ENCODE results near the gene MX1. TPM values are rescaled to one million over a fixed set of nuclear protein-coding genes. Genes with fewer than 3 reads are reported as not detected.

Gene MX1
- total RNA-seq, 1 donor from 2014 or later: 35.1 TPM

DNA sequence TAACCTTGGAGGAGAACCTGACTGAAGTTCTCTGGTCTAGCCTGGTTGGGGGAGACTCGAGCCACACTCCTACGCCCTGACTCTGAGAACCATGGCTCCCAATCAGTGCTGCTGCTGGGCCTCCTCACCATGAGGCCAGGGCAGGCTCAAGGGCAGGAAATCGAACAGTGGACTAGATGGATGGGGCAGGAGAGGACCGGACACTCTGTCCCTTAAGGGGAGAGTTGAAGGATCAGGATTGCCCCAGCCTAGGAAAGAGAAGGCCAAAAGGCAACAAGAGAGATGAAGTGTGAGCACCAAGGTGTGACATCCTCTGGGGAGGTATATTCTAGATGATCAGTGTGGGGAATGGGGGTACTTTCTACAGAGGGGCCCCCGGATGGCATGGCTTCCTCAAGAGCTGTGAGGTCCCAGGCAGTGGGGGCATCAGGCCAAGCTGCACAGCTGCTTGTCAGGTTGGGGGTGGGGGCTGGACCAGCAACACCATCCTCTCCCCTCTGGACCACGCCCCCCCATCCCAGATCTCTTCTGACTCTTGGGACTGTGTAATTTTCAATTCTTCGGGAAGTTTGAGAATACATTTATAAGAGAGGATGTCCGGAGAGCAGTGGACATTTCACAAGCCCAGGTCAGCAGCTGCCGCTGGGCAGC is 34.0 kb downstream of the MX1 start:
- DNase-seq (ENCODE audit: low spot score): no peak

DNA sequence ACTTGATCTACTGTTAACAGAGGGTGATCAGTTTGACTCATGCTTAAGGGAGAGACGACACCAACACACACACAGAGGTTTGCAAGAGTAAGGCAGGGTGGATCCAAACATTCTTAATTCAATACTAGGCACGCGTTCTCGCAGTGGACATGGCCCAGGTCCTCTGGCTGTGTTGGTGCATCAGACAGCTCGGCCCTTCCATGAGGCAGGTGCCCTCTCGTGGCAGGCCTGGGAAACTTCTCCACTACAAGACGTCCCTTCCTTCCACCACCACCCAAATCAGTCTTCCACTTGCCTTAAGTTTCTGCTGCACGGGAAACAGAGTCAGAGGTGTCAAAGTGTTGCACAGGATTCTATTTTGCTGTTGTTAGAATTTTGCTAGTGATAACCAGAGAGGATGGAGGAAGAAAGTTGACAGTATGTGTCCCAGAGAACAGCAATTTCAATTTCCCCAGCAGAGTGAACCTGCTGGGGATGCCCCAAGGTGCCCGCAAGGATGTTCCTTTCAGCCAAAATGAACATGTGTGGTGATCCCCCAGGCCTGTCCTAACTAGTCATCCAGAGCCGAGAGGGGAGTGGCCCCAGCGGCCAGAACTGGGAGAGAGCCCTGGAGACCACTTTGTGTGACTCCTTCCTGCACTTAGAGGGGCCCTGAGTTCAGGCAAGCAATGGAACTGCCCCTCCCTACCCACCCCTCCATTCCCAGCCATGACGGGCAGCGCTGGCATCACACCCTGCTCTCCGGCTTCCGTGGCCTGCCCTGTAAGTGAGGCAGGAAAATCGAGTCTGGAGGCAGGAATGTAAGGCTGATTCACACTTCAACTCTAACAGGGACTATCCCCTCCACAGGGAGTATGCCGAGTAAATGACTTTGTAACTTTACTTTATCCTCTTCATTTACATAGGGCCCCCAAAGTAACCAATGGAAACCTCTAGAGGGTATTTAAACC is 34.8 kb downstream of the MX1 start:
- peak; percentile 71 for DNase-seq (ENCODE audit: low spot score)

- DNase-seq (ENCODE audit: low spot score): no peak
These were observed 39.2 kb downstream of the MX1 start for GRCh38 chr21:41465176-41465781.

- DNase-seq (ENCODE audit: low spot score): no peak
These were observed 40.2 kb downstream of the MX1 start for GRCh38 chr21:41466024-41466820.

- DNase-seq (ENCODE audit: low spot score): no peak
These were observed 44.0 kb downstream of the MX1 start for GRCh38 chr21:41470054-41470453.

GRCh38 chr21:41472753-41473548 is 46.9 kb downstream of the MX1 start:
- DNase-seq (ENCODE audit: low spot score): no peak

DNA sequence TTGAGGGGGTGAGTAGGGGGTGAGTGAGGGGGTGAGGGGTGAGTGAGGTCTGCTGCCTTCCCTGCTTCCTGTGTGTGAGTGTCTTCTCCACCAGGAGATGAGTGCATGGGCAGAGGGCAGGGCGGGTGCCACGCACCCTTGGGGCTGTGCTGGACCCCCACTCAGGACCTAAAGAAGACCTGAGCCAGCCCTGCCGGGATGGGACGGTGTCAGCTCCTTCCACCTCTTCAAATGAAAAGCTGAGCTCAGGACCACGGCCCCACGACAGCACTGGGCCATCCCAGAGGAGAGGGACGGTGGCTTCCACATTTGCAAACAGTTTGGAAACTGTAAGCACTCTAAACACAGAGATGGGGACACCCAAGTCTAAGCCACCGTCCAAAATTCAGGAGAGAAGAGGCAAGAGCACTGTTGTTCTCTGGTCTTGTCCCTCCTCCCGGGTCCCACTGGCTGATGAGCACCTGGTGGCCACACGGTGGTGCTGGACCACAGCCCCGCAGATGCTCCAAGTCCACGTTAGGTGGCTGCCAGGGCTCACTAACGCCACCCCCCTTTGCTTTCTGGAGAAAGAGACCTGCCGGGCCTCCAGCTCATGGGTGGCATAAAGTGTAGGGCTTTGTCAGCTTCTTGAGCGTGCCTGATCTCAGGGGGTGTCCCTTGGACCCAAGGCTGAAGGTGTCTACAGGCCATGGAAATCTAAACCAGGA is 49.8 kb downstream of the MX1 start:
- DNase-seq (ENCODE audit: low spot score): no peak

GRCh38 chr21:41477641-41478318 is 51.7 kb downstream of the MX1 start:
- peak; percentile 70 for DNase-seq (ENCODE audit: low spot score)

- DNase-seq (ENCODE audit: low spot score): peak; percentile 47
These were observed 52.5 kb downstream of the MX1 start for GRCh38 chr21:41478319-41479177.

DNA sequence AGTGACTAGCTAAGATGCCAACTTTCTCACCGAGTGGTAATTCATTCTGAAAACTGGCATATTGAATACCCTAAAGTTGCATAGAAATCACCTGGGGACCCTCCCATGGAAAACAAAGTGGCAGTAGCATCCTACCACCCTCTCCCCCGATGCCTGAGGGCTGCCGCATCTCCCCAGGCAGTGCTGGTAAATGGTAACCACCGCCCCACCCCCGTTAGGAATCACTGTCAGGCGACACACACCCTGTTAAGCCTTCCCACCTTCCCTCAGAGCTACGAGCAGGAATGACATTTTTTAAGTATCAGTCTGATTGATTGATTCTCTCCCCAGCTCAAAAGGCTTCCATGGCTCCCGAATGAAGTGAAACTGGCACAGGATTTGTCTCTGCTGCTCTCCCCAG is 53.6 kb downstream of the MX1 start:
- DNase-seq (ENCODE audit: low spot score): no peak

GRCh38 chr21:41480086-41480690 is 54.1 kb downstream of the MX1 start:
- DNase-seq (ENCODE audit: low spot score): peak; percentile 75

GRCh38 chr21:41481191-41481590 is 55.2 kb downstream of the MX1 start:
- no peak for DNase-seq (ENCODE audit: low spot score)

GRCh38 chr21:41482301-41482700 is 56.3 kb downstream of the MX1 start:
- DNase-seq (ENCODE audit: low spot score): no peak

- no peak for DNase-seq (ENCODE audit: low spot score)
These were observed 56.9 kb downstream of the MX1 start for GRCh38 chr21:41482980-41483379.

DNA sequence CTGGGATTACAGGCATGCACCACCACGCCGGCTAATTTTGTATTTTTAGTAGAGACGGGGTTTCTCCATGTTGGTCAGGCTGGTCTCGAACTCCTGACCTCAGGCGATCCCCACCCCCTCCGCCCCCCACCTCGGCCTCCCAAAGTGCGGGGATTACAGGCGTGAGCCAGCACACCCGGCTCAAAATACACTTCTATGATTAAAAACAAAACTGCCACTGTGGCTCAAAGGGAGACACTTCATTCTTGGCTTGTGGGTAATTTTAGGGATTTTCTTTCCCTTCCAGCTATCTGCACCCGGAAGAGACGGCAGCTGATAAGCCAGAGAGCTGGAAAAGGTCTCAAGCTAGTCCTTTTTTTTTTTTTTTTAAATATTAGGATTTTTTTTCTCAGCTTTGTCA is 57.4 kb downstream of the MX1 start:
- no peak for DNase-seq (ENCODE audit: low spot score)

GRCh38 chr21:41483973-41484372 is 57.9 kb downstream of the MX1 start:
- DNase-seq (ENCODE audit: low spot score): no peak

DNA sequence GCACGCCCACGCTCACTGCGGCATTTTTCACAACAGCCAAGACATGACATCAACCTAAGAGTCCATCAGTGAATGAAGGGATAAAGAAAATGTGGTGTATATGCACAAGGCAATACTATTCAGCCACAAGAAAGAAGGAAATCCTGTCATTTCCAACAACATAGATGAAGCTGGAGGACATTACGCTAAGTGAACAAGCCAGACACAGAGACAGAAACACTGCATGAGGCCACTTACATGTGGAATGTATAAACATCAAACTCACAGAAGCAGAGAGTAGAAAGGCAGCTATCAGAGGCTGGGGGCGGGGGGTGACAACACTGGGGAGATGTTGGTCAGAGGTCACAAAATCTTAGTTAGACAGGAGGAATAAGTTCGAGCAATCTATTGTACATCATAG is 61.0 kb downstream of the MX1 start:
- no peak for DNase-seq (ENCODE audit: low spot score)

DNA sequence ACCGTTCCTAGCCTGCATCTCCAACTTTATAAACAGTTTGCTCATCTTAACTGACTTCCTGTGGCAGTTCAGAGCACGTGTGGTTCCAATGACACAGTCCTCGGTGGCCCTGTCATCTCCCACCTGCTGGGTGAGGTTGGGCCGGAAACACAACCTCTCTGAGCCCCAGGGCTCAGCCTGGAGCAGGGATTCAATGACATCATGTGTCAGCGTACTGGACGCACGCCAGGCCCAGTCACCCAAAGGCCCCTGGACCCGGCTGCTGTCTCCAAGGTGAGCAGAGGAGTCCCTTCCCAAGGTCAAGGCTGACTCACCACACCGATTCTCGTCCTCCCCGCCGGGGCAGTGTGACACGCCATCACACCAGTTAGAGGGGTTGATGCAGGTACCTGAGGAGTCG is 62.0 kb downstream of the MX1 start:
- DNase-seq (ENCODE audit: low spot score): no peak

All from mucosa of gallbladder (tissue), 1 donor.